Skeletal muscle satellite cell (primary cell): ENCODE data around the gene WBP2NL.

Experiments used
- H3K27me3 ChIP-seq: 2 replicates; pipeline ENCODE4 v1.7.0; 2013; ENCODE audit warnings: low read length; ENCODE audit not compliant: control insufficient read depth, insufficient read depth
- H3K36me3 ChIP-seq: 2 replicates; pipeline ENCODE4 v1.7.0; 2013; ENCODE audit warnings: mild to moderate bottlenecking, control low read depth, low read length; ENCODE audit not compliant: insufficient read depth
- H3K4me1 ChIP-seq: 2 replicates; pipeline ENCODE4 v1.7.0; 2013; ENCODE audit warnings: low read length; ENCODE audit not compliant: control insufficient read depth, insufficient read depth
- H3K4me2 ChIP-seq: 2 replicates; pipeline ENCODE4 v1.7.0; 2013; ENCODE audit warnings: mild to moderate bottlenecking, low read length
- H3K4me3 ChIP-seq: 2 replicates; pipeline ENCODE4 v1.7.0; 2013; ENCODE audit warnings: low read length
- H3K9ac ChIP-seq: 2 replicates; pipeline ENCODE4 v1.7.0; 2013; ENCODE audit warnings: mild to moderate bottlenecking, low read depth, low read length, moderate library complexity
- H3K9me3 ChIP-seq: replicated peaks from 2 replicates; pipeline ENCODE4 v1.7.0; 2013; ENCODE audit warnings: mild to moderate bottlenecking, control low read depth, low read length

Gene WBP2NL

GRCh38 chr22:41982865-41983264 lies 15.7 kb upstream of the WBP2NL start:
- Histone ChIP-seq H3K27me3 (peaks cover 44% of the 10 kb centered on the region), H3K4me3 (no peak overlapping the region), H3K36me3 (no peaks in the 10 kb centered on the region), H3K4me1 (no peaks in the 10 kb centered on the region), H3K4me2 (no peak overlapping the region), H3K9ac (no peak overlapping the region), H3K9me3 (no peaks in the 10 kb centered on the region)

- peaks cover 45% of the 10 kb centered on the region for H3K27me3 ChIP-seq
- no peak overlapping the region for H3K4me2 ChIP-seq
- no peak overlapping the region for H3K4me3 ChIP-seq
- no peaks in the 10 kb centered on the region for H3K36me3 ChIP-seq
- H3K9ac ChIP-seq, result no peak overlapping the region
- no peaks in the 10 kb centered on the region for H3K4me1 ChIP-seq
- H3K9me3 ChIP-seq, result no peaks in the 10 kb centered on the region
Measured at GRCh38 chr22:41983513-41984405, 14.8 kb upstream of the WBP2NL start.

- H3K4me1 ChIP-seq, result no peaks in the 10 kb centered on the region
- H3K9ac ChIP-seq, result no peak overlapping the region
- no peaks in the 10 kb centered on the region for H3K9me3 ChIP-seq
- H3K4me3 ChIP-seq, result no peak overlapping the region
- no peak overlapping the region for H3K4me2 ChIP-seq
- peaks cover 42% of the 10 kb centered on the region for H3K27me3 ChIP-seq
- no peaks in the 10 kb centered on the region for H3K36me3 ChIP-seq
Measured at GRCh38 chr22:41987276-41987675, 11.3 kb upstream of the WBP2NL start.

GRCh38 chr22:41989246-41989645 lies 9.3 kb upstream of the WBP2NL start:
- no peak overlapping the region for H3K4me2 ChIP-seq
- H3K36me3 ChIP-seq, result no peaks in the 10 kb centered on the region
- H3K4me1 ChIP-seq, result no peaks in the 10 kb centered on the region
- H3K27me3 ChIP-seq, result peaks cover 43% of the 10 kb centered on the region
- no peak overlapping the region for H3K4me3 ChIP-seq
- no peak overlapping the region for H3K9ac ChIP-seq
- H3K9me3 ChIP-seq, result no peaks in the 10 kb centered on the region

- Histone ChIP-seq H3K27me3 (peaks cover 52% of the 10 kb centered on the region), H3K4me1 (no peaks in the 10 kb centered on the region), H3K4me3 (no peak overlapping the region), H3K9me3 (no peaks in the 10 kb centered on the region), H3K9ac (no peak overlapping the region), H3K36me3 (no peaks in the 10 kb centered on the region), H3K4me2 (no peak overlapping the region)
Measured at GRCh38 chr22:41991111-41991510, 7.5 kb upstream of the WBP2NL start.

- H3K27me3 ChIP-seq, result peaks cover 63% of the 10 kb centered on the region
- no peak overlapping the region for H3K4me2 ChIP-seq
- no peak overlapping the region for H3K4me3 ChIP-seq
- no peaks in the 10 kb centered on the region for H3K36me3 ChIP-seq
- no peaks in the 10 kb centered on the region for H3K4me1 ChIP-seq
- no peaks in the 10 kb centered on the region for H3K9me3 ChIP-seq
- no peak overlapping the region for H3K9ac ChIP-seq
Measured at GRCh38 chr22:41992496-41992895, 6.1 kb upstream of the WBP2NL start.

DNA sequence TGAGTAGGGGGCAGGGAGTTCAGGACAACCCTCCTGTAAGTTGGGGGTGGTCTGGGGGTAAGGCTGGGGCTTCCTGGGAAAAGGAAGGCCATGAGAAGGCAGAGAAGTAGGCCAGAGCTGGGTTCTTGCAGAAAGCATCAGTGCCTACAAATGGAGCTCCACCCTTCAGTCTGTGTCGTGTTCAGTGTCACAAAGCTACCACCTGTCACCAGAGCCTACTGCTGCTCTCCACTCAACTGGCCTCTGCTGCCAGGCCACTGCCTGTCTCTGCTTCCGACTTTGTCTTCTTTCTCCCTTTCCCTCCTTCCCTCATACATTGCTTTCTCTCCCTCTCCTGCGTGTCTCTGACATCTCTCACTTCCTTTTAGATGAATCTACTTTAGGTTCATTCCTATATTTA lies 3.4 kb upstream of the WBP2NL start:
- peaks cover 4% of the 10 kb centered on the region for H3K4me1 ChIP-seq
- peaks cover 63% of the 10 kb centered on the region for H3K27me3 ChIP-seq
- H3K36me3 ChIP-seq, result no peaks in the 10 kb centered on the region
- H3K4me3 ChIP-seq, result no peak overlapping the region
- no peaks in the 10 kb centered on the region for H3K9me3 ChIP-seq
- H3K4me2 ChIP-seq, result no peak overlapping the region
- H3K9ac ChIP-seq, result no peak overlapping the region

- no peak overlapping the region for H3K9ac ChIP-seq
- H3K36me3 ChIP-seq, result no peaks in the 10 kb centered on the region
- H3K4me1 ChIP-seq, result peaks cover 4% of the 10 kb centered on the region
- no peak overlapping the region for H3K4me3 ChIP-seq
- H3K27me3 ChIP-seq, result peaks cover 57% of the 10 kb centered on the region
- no peak overlapping the region for H3K4me2 ChIP-seq
- no peaks in the 10 kb centered on the region for H3K9me3 ChIP-seq
Measured at GRCh38 chr22:41996826-41997225, 1.8 kb upstream of the WBP2NL start.

- Histone ChIP-seq H3K4me2 (no peak overlapping the region), H3K27me3 (peaks cover 32% of the 10 kb centered on the region), H3K9me3 (no peaks in the 10 kb centered on the region), H3K36me3 (no peaks in the 10 kb centered on the region), H3K4me1 (peaks cover 4% of the 10 kb centered on the region), H3K4me3 (no peak overlapping the region), H3K9ac (no peak overlapping the region)
Measured at GRCh38 chr22:42000466-42000865, 1.9 kb downstream of the WBP2NL start.

DNA sequence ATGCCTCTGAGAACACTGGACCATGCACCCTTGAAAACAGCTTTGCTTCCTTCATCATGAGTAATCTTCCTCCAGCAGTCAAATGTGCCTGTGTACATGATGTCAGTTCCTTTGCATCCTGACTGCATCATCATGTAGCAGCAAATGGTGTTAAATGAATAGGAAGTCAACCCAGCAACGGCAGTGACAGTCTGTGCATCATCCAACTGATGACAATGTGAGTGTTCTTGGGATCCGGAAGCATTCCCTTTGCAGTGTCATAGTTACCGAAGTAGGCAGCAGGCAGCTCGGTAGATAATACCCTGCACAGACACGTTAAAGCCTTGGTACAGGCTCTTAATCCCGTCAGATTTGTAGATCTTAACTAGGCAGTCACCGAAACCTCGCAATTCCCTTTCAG lies 2.5 kb downstream of the WBP2NL start:
- Histone ChIP-seq H3K36me3 (no peaks in the 10 kb centered on the region), H3K9me3 (no peaks in the 10 kb centered on the region), H3K4me2 (no peak overlapping the region), H3K4me3 (no peak overlapping the region), H3K27me3 (peaks cover 27% of the 10 kb centered on the region), H3K9ac (no peak overlapping the region), H3K4me1 (peaks cover 4% of the 10 kb centered on the region)

DNA sequence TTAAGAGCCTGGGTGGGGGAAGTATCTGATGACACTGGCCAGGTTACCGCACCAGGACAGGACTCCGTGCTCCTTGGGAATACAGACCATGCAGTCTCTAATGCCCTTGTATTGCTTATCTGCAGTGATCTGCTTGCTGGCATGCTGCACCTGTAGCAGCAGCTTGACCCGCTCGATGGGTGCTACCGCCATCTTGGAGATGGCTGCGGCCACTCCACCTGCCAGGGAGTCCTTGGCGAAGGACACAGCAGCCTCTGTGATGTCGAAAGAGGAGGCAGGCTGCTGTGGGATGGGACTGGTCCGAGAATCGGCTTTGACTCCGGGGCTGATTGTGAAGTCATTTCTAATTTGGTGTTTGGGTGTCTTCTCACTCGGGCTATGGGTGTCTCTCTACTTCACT lies 3.1 kb downstream of the WBP2NL start:
- H3K4me3 ChIP-seq, result no peak overlapping the region
- H3K9ac ChIP-seq, result no peak overlapping the region
- no peak overlapping the region for H3K4me2 ChIP-seq
- H3K27me3 ChIP-seq, result peaks cover 21% of the 10 kb centered on the region
- H3K36me3 ChIP-seq, result no peaks in the 10 kb centered on the region
- H3K4me1 ChIP-seq, result peaks cover 4% of the 10 kb centered on the region
- no peaks in the 10 kb centered on the region for H3K9me3 ChIP-seq

GRCh38 chr22:42007922-42008321 lies 9.3 kb downstream of the WBP2NL start:
- H3K9ac ChIP-seq, result no peak overlapping the region
- H3K27me3 ChIP-seq, result no peaks in the 10 kb centered on the region
- no peaks in the 10 kb centered on the region for H3K36me3 ChIP-seq
- no peak overlapping the region for H3K4me2 ChIP-seq
- H3K9me3 ChIP-seq, result peaks cover 8% of the 10 kb centered on the region
- H3K4me3 ChIP-seq, result no peak overlapping the region
- H3K4me1 ChIP-seq, result no peaks in the 10 kb centered on the region
